B cell (primary cell): Measurements from ENCODE around the gene EPN2.

Experiments used
- CTCF ChIP-seq: fragments of 200-600 bp; IDR thresholded peaks from one replicate; pipeline ENCODE4 v1.8.0; 2022; ENCODE audit warnings: antibody characterized with exemption, mild to moderate bottlenecking
- EZH2 ChIP-seq: IDR thresholded peaks from 2 replicates; pipeline ENCODE4 v1.6.1; 2012; ENCODE audit warnings: borderline replicate concordance, low read depth, mild to moderate bottlenecking, moderate library complexity, low read length; ENCODE audit not compliant: insufficient read depth, poor library complexity, severe bottlenecking

DNA sequence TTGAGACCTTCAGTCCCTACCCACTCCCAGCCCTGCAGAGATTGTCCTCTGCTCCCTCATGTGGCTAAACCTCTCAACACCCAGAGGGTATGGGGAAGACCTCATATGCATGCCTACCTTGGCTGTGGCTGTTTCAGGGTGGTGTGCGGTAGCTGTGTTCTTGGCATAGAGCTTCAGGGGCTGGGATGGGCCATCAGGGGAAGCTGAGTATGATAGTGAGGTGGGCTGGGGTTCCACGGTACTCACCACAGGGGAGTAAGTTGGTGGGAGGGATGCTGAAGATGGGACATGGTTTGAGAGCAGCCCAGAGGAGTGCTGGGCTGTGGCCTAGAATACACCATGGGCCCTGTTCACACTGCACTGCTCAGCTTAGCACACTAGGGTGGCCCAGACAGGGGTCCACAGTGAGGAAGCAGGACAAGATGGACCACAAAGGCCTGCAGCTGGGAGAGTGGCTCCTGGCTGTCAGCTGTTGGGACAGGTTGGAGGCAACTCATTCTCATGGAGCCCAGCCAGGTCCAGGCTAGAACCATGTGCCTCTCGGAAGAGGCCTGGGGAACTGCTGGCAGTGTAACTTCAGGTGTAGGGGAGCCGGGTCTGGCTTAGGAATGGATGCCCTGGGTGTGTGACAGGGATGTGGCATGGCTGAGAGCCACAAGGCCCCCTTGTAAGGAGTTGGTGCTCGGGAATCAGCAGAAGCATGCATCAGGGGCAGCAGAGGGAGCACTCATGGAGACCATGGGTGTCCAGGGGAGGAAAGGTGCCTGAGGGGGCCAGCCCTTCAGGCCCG lies 146.7 kb downstream of the EPN2 start:
- TF ChIP-seq CTCF (no peak), EZH2 (no peak)
